22Rv1 (cell line): ENCODE data around the gene TRMT61B.

Source experiments
- CTCF ChIP-seq: fragments of 450-650 bp; IDR thresholded peaks from 2 replicates; pipeline ENCODE4 v1.5.1; 2017; ENCODE audit warnings: mild to moderate bottlenecking
- ZFX ChIP-seq: fragments of 450-650 bp; IDR thresholded peaks from 2 replicates; pipeline ENCODE4 v1.6.1; 2017; ENCODE audit warnings: antibody characterized with exemption, borderline replicate concordance

GRCh38 chr2:28898048-28898447 is 27.9 kb upstream of the TRMT61B start:
- TF ChIP-seq CTCF, result no peak
- no peak for TF ChIP-seq ZFX
